ENCODE measurements around the gene DAAM1. TPM values are rescaled to one million over a fixed set of nuclear protein-coding genes. Genes with fewer than 3 reads are reported as not detected.

Gene DAAM1
- total RNA-seq, 1 experiment from 2014 or later: 13.3 TPM

DNA sequence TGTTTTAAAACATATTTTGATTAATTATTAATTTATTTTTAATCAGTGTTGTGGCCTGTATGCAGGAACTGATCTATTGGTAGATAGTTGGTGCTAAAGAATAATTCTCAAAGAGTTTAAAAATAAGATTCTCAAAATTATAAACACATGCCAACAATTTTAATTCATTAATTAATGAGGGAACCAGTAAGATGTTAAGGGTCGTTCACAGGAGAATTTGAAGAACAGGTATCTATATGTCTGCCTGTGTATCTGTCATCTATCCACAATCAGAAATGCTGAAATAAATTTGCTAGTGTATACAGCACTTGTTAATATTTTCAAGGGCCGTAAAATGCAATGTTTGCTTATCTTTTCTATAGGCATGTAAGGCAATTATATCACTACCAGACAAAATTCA is 18.4 kb downstream of the DAAM1 start:
- TF ChIP-seq TCF7L2 (IDR thresholded peaks at IDR 0.05; ENCODE audit: low read depth, low read length): no peak
- TF ChIP-seq POLR2AphosphoS5 (IDR thresholded peaks at IDR 0.05; ENCODE audit: low read depth, low read length): no peak
- TF ChIP-seq, protein P1, sequence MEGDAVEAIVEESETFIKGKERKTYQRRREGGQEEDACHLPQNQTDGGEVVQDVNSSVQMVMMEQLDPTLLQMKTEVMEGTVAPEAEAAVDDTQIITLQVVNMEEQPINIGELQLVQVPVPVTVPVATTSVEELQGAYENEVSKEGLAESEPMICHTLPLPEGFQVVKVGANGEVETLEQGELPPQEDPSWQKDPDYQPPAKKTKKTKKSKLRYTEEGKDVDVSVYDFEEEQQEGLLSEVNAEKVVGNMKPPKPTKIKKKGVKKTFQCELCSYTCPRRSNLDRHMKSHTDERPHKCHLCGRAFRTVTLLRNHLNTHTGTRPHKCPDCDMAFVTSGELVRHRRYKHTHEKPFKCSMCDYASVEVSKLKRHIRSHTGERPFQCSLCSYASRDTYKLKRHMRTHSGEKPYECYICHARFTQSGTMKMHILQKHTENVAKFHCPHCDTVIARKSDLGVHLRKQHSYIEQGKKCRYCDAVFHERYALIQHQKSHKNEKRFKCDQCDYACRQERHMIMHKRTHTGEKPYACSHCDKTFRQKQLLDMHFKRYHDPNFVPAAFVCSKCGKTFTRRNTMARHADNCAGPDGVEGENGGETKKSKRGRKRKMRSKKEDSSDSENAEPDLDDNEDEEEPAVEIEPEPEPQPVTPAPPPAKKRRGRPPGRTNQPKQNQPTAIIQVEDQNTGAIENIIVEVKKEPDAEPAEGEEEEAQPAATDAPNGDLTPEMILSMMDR (IDR thresholded peaks at IDR 0.05): no peak
- TF ChIP-seq, protein P2, sequence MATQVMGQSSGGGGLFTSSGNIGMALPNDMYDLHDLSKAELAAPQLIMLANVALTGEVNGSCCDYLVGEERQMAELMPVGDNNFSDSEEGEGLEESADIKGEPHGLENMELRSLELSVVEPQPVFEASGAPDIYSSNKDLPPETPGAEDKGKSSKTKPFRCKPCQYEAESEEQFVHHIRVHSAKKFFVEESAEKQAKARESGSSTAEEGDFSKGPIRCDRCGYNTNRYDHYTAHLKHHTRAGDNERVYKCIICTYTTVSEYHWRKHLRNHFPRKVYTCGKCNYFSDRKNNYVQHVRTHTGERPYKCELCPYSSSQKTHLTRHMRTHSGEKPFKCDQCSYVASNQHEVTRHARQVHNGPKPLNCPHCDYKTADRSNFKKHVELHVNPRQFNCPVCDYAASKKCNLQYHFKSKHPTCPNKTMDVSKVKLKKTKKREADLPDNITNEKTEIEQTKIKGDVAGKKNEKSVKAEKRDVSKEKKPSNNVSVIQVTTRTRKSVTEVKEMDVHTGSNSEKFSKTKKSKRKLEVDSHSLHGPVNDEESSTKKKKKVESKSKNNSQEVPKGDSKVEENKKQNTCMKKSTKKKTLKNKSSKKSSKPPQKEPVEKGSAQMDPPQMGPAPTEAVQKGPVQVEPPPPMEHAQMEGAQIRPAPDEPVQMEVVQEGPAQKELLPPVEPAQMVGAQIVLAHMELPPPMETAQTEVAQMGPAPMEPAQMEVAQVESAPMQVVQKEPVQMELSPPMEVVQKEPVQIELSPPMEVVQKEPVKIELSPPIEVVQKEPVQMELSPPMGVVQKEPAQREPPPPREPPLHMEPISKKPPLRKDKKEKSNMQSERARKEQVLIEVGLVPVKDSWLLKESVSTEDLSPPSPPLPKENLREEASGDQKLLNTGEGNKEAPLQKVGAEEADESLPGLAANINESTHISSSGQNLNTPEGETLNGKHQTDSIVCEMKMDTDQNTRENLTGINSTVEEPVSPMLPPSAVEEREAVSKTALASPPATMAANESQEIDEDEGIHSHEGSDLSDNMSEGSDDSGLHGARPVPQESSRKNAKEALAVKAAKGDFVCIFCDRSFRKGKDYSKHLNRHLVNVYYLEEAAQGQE (IDR thresholded peaks at IDR 0.05; ENCODE audit: insufficient read depth in 1 of 2, low read depth in 2 of 2, low read length in 1 of 2): no peak
- no peak for TF ChIP-seq SIN3A (IDR thresholded peaks at IDR 0.05; ENCODE audit: borderline replicate concordance, insufficient read depth, low read depth, low read length)
- no peak for ATAC-seq
- in situ Hi-C loops (cut with HindIII; ENCODE audit: low pct_unique_long_range_greater_than_20kb, low sequenced_read_pairs): no loop called here
- H3K36me3 ChIP-seq (ENCODE audit: control insufficient read depth, insufficient read depth, low read length): no peaks in the 10 kb centered on the region
- no peak for DNase-seq (ENCODE audit: low read depth, low spot score)
- no peak overlapping the region for H3K27ac ChIP-seq (ENCODE audit: low read length)
- CTCF ChIA-PET: no interaction called here
- intact Hi-C loops (cut with micrococcal nuclease; ENCODE audit: unreplicated experiment): no loop called here
- BruUV-seq (replicated peaks): no TSS peak
- POLR2A ChIA-PET: no interaction called here
- H3K4me3 ChIP-seq (ENCODE audit: low read depth in 2 of 2, low read length in 2 of 2): no peak overlapping the region
- H3K9me3 ChIP-seq (ENCODE audit: control insufficient read depth, insufficient read depth, low read depth, low read length): no peaks in the 10 kb centered on the region
- no peaks in the 10 kb centered on the region for H3K4me1 ChIP-seq (ENCODE audit: control insufficient read depth, insufficient read depth, low read length)
- no peaks in the 10 kb centered on the region for H3K27me3 ChIP-seq (ENCODE audit: control insufficient read depth, insufficient read depth, low read length)

DNA sequence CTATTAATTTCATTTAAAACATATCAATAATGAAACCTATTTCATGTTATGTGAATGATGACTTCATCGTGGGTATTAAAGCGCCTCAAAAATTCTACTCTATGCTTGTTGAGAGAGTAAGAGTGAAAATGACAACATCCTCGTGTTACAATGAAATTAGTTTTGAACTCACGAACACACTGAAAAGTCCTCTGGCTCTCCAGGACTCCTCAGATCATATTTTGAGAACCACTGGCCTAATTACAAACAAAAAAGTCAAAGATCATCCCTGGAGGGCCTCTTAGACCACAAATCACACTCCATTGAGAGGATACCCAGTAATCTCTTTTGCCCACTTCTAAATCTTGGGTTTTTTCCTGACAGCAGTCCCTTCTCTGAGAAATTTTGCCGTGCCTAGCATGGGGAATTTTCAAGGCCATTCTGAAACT is 19.1 kb downstream of the DAAM1 start:
- Histone ChIP-seq H3K4me1 (ENCODE audit: control insufficient read depth, insufficient read depth, low read length) (no peaks in the 10 kb centered on the region), H3K4me3 (ENCODE audit: low read depth in 2 of 2, low read length in 2 of 2) (no peak overlapping the region), H3K36me3 (ENCODE audit: control insufficient read depth, insufficient read depth, low read length) (no peaks in the 10 kb centered on the region), H3K27ac (ENCODE audit: low read length) (no peak overlapping the region), H3K9me3 (ENCODE audit: control insufficient read depth, insufficient read depth, low read depth, low read length) (no peaks in the 10 kb centered on the region), H3K27me3 (ENCODE audit: control insufficient read depth, insufficient read depth, low read length) (no peaks in the 10 kb centered on the region)
- CTCF ChIA-PET: no interaction called here
- in situ Hi-C loops (cut with HindIII; ENCODE audit: low pct_unique_long_range_greater_than_20kb, low sequenced_read_pairs): no loop called here
- no TSS peak for BruUV-seq (replicated peaks)
- DNase-seq (ENCODE audit: low read depth, low spot score) (no peak), ATAC-seq (no peak)
- no peak for TF ChIP-seq POLR2AphosphoS5 (IDR thresholded peaks at IDR 0.05; ENCODE audit: low read depth, low read length)
- TF ChIP-seq TCF7L2 (IDR thresholded peaks at IDR 0.05; ENCODE audit: low read depth, low read length): no peak
- TF ChIP-seq, protein P1 (IDR thresholded peaks at IDR 0.05): no peak
- TF ChIP-seq SIN3A (IDR thresholded peaks at IDR 0.05; ENCODE audit: borderline replicate concordance, insufficient read depth, low read depth, low read length): no peak
- TF ChIP-seq, protein P2 (IDR thresholded peaks at IDR 0.05; ENCODE audit: insufficient read depth in 1 of 2, low read depth in 2 of 2, low read length in 1 of 2): no peak
- POLR2A ChIA-PET: no interaction called here
- intact Hi-C loops (cut with micrococcal nuclease; ENCODE audit: unreplicated experiment): no loop called here

Measured in Panc1 (cell line).